ENCODE results near the gene BEST3.

BEST3 gene

DNA sequence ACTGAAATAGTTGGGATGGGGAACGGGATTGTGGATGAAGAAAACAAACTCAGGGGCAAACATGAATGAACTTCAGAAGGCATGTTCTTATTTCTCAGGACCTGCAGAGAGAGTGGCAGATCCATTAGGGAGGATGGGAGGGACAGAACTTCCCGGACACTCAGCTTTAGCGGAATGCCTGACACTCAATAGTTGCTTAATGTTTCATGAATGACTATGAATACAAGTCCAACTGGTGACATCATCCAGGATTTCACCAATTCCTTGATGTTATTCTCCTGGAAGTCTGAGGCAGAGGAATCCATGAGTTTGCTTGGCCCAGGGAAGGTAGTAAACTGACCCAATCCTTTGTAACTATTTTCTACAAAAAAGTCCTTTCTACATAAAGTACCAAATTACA, 50.6 kb downstream of the BEST3 start:
- no peaks in the 10 kb centered on the region for H3K36me3 Mint-ChIP-seq
- H3K4me3 Mint-ChIP-seq: no peak overlapping the region
- no peaks in the 10 kb centered on the region for H3K9me3 Mint-ChIP-seq
- DNase-seq (no peak), ATAC-seq (replicated peaks) (no peak)
- no peaks in the 10 kb centered on the region for H3K4me1 Mint-ChIP-seq
- H3K27ac Mint-ChIP-seq: no peak overlapping the region
- H3K27me3 Mint-ChIP-seq: peaks cover 0 to 5% of the 10 kb centered on the region in 2 donors

DNA sequence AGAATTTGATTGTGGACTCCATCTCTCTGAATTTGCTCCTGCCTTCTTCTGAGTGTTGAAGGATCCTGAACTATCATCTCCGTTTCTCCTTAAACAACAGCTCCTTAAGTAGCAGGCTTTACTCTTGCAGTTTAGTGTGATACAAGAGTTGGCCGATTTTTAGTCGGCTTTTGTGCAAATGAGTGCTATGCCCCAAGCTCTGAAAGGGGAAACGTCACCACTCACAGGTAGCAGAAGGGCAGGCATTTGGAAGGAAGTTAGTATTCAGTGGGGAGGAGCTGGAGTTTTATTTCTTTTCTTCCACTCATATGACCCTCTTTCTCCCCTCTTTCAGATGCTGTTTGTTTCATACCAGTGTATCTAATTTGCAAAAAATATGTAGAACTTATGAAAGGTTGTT, 51.9 kb downstream of the BEST3 start:
- Mint-ChIP-seq H3K36me3 (no peaks in the 10 kb centered on the region), H3K27ac (no peak overlapping the region), H3K4me1 (no peaks in the 10 kb centered on the region), H3K9me3 (no peaks in the 10 kb centered on the region), H3K4me3 (no peak overlapping the region), H3K27me3 (peaks cover 0 to 5% of the 10 kb centered on the region in 2 donors)
- no peak for DNase-seq
- ATAC-seq (replicated peaks): no peak

DNA sequence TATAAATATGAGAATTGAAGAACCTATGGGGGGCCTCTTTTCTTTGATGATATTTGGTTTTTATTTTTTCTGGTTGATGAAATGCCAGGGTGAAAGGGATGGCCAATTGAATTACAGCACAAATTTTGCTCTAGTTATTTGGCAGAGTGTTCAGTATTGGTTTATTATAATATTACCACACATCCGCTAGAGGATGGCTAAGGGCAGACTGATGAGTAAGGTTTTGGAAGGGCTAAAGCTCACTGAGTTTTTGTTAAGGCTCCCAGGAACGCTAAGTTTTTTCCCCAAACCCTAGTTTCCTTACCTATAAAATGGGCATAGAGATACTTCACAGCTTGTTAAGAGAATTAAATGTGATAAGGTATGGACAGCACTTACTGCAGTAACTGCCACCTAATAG, 54.1 kb downstream of the BEST3 start:
- Mint-ChIP-seq H3K36me3 (no peaks in the 10 kb centered on the region), H3K27ac (no peak overlapping the region), H3K4me1 (no peaks in the 10 kb centered on the region), H3K4me3 (no peak overlapping the region), H3K27me3 (peaks cover 0 to 5% of the 10 kb centered on the region in 2 donors), H3K9me3 (no peaks in the 10 kb centered on the region)
- DNase-seq (no peak), ATAC-seq (replicated peaks) (no peak)

DNA sequence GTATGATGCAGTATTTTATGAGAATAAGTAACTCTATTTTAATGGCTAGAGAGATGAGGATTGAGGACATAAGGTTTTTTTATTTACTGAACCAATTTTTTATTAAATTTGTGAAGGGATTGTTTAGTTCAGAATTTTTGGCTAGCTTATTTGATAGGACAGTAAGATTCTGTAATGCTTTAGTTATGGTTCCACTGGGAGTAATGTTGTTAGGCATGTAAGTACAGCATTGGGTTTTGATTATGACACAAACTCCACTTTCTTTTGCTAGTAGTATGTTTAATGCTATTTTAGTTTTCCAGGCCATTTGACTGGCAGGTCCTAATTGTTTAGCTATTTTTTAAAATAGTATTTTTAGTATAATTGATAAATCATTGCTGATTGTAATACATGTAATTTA, 54.6 kb downstream of the BEST3 start:
- no peak for ATAC-seq (replicated peaks)
- H3K27ac Mint-ChIP-seq: no peak overlapping the region
- peaks cover 0 to 5% of the 10 kb centered on the region in 2 donors for H3K27me3 Mint-ChIP-seq
- no peak for DNase-seq
- H3K4me3 Mint-ChIP-seq: no peak overlapping the region
- no peaks in the 10 kb centered on the region for H3K9me3 Mint-ChIP-seq
- H3K4me1 Mint-ChIP-seq: no peaks in the 10 kb centered on the region
- no peaks in the 10 kb centered on the region for H3K36me3 Mint-ChIP-seq

DNA sequence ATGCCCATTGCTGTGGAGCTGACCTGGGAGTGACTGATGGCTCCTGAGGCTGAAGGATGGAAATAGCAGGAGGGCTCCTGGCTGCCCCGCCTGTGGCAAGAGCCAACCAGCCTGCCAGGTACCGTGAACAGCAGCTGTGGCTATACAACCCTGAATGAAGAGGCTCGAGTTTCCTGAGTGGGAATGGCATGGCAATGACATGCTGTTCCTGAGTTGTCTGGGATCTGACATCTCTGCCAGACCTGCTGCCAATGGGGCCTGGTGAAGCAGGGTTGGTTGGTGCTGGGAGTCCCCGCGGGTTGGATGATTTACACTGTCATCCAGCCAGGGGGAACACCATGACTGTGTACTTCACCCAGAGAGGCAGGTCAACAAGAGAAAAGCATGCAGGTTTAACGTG, 56.6 kb downstream of the BEST3 start:
- peak in 1 of 2 donors; percentile 29 for ATAC-seq (replicated peaks)
- Mint-ChIP-seq H3K27ac (no peak overlapping the region), H3K9me3 (no peaks in the 10 kb centered on the region), H3K27me3 (no peaks in the 10 kb centered on the region), H3K36me3 (no peaks in the 10 kb centered on the region), H3K4me3 (no peak overlapping the region), H3K4me1 (no peaks in the 10 kb centered on the region)
- DNase-seq: no peak

DNA sequence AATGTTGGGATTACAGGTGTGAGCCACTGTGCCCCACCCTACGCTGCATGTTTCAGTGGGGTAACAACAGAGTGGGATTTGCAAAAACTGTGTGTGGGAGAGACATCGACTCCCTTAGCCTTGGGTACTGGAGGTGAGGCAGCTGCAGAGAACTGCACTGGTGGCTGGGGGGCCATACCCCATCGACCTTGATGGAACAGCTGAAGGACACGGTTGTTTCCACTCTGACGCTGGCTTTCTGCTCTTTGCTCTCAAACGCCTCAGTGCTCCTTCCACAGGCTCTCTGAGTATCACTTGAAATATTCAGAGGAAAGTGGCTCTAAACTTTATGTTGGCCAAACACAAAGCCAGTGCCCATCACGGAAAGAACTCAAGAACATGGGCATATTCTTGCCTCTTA, 57.6 kb downstream of the BEST3 start:
- Mint-ChIP-seq H3K36me3 (no peaks in the 10 kb centered on the region), H3K4me3 (no peak overlapping the region), H3K27me3 (no peaks in the 10 kb centered on the region), H3K27ac (no peak overlapping the region), H3K4me1 (no peaks in the 10 kb centered on the region), H3K9me3 (no peaks in the 10 kb centered on the region)
- DNase-seq: no peak
- no peak for ATAC-seq (replicated peaks)

DNA sequence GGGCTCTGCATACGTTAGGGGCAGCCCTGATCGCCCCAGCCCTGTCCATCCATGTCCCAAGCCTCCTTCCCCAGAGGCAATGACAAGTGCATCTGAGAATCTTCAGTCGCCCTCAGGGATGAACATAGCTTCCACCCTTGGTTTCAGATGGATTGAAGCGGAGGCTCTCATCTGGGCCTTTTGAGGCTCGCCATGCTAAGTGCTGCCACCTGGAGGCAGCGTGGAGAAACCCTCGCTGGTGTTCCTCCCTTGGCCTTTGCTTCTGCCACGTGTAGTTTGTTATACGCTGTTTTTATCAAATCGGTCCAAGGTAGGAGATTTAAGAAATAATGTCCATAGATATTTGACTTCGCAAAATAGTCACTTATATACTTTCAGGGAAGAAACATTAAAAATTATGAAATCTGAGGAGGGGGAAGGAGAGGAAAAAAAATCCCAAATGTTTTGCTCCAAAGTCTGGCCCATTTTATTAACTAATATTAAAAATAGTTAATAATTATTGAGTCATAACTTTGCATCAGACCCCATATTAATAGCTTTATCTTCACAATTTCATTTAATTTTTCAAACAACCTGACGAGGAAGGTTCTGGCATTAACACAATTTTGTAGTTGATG, 59.6 kb downstream of the BEST3 start:
- Mint-ChIP-seq H3K27ac (no peak overlapping the region), H3K4me3 (no peak overlapping the region), H3K36me3 (no peaks in the 10 kb centered on the region), H3K9me3 (no peaks in the 10 kb centered on the region), H3K4me1 (no peaks in the 10 kb centered on the region), H3K27me3 (no peaks in the 10 kb centered on the region)
- peak; percentile 82 to 87 for ATAC-seq (replicated peaks)
- DNase-seq: peak; percentile 33

DNA sequence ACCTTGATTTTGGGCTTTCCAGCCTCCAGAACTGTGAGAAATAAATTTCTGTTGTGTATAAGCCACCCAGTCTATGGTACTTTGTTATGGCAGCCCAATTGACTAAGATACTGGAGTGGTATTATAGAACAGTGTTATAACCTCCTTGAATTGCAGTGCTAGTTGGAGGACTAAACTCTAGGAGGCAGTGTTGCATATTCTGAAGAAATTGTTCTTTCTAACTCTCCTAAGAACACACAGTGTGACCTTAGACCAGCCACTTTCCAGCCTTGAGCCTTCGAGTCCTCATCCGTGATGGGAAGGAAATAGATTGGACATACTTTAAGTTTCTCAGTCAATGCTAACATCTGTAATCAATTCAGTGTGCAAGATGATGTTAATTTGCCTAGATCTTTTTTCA, 66.0 kb downstream of the BEST3 start:
- Mint-ChIP-seq H3K9me3 (peaks cover 0 to 3% of the 10 kb centered on the region in 2 donors), H3K27ac (no peak overlapping the region)

DNA sequence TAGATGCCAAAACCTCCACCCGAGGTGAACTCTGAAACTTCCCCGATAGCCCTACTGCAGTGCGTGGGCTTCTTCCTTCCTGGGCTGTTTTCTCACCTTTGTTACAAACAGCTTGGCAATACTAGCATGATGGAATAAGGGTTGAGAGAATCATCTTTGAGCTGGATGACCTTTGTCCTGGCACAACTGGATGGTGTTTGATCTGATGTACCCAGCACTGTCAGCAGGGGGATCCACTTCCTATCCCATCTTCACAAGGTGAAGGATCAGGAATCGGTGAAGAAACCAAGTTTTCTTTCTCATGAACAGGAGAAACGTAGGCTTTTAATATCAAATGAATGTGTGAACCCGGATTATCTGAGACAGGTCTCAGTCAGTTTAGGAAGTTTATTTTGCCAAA, 68.9 kb downstream of the BEST3 start:
- no peak overlapping the region for H3K27ac Mint-ChIP-seq
- no peak for ATAC-seq (replicated peaks)

More for the DNA sequence above, 66.0 kb downstream of the BEST3 start:
- Mint-ChIP-seq H3K27me3 (no peaks in the 10 kb centered on the region), H3K4me1 (peaks cover 0 to 3% of the 10 kb centered on the region in 2 donors), H3K36me3 (no peaks in the 10 kb centered on the region), H3K4me3 (no peak overlapping the region)
- no peak for DNase-seq
- no peak for ATAC-seq (replicated peaks)

DNA sequence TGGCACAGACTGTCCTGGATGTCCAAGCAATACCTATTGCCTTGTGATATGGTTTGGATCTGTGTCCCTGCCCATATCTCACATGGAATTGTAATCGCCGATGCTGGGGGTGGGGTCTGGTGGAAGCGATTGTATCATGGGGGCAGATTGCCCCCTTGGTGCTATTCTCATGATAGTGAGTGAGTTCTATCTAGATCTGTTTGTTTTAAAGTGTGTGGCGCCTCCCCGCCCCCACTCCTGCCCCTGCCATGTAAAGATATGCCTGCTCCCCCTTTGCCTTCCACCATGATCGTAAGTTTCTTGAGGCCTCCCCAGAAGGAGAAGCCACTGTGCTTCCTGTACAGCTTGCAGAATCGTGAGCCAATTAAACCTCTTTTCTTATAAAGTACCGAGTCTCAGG, 71.6 kb downstream of the BEST3 start:
- Mint-ChIP-seq H3K36me3 (no peaks in the 10 kb centered on the region), H3K27ac (no peak overlapping the region), H3K4me1 (peaks cover 0 to 3% of the 10 kb centered on the region in 2 donors), H3K9me3 (peaks cover 0 to 3% of the 10 kb centered on the region in 2 donors), H3K27me3 (no peaks in the 10 kb centered on the region), H3K4me3 (no peak overlapping the region)
- no peak for ATAC-seq (replicated peaks)
- DNase-seq: no peak

More for the DNA sequence above, 68.9 kb downstream of the BEST3 start:
- peaks cover 0 to 3% of the 10 kb centered on the region in 2 donors for H3K4me1 Mint-ChIP-seq
- DNase-seq: no peak
- H3K4me3 Mint-ChIP-seq: no peak overlapping the region
- H3K27me3 Mint-ChIP-seq: no peaks in the 10 kb centered on the region
- H3K36me3 Mint-ChIP-seq: no peaks in the 10 kb centered on the region
- H3K9me3 Mint-ChIP-seq: peaks cover 0 to 3% of the 10 kb centered on the region in 2 donors

DNA sequence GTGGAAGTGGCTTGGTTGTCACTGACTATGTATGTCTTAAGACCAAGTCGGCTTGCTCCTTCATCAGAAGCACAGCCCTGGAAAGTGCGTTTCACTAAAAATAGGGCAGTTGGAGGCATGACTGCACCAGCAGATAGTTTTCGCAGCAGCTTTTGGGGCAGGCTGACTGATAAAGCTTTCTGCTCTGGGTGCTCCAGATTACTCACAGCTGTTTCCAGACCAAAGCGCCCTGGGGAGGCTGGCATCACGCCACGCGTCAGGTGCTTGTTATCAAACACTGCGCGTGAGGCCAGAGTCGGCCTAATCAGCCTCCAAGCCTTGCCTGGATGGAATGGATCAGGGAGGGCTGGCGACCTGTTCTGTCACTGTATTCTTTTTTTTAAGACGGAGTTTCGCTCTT, 75.1 kb downstream of the BEST3 start:
- Mint-ChIP-seq H3K9me3 (no peaks in the 10 kb centered on the region), H3K27me3 (peaks cover 0 to 9% of the 10 kb centered on the region in 2 donors), H3K4me3 (no peak overlapping the region), H3K36me3 (no peaks in the 10 kb centered on the region), H3K4me1 (no peaks in the 10 kb centered on the region), H3K27ac (no peak overlapping the region)
- DNase-seq (no peak), ATAC-seq (replicated peaks) (no peak)

DNA sequence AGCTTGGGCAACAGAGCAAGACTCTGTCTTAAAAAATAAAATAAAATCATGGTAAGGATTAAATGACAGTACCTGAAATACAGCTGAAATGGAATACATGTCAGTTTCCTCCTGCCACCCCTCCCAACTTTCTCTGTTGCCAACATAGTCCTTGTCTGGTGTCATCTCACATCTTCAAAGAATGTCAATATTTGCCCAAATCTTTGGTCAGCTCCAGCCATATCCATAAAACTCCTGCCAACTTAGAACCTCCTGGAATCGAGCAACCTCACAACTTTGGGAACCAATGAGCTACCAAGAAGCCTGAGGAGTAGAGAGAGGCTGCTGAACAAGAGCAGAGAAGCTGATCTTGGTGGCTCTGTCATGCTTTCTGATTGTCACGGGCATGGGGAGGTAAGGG, 77.6 kb downstream of the BEST3 start:
- Mint-ChIP-seq H3K36me3 (no peaks in the 10 kb centered on the region), H3K4me1 (no peaks in the 10 kb centered on the region), H3K9me3 (no peaks in the 10 kb centered on the region), H3K4me3 (no peak overlapping the region), H3K27ac (no peak overlapping the region), H3K27me3 (peaks cover 4 to 9% of the 10 kb centered on the region in 2 donors)
- DNase-seq (no peak), ATAC-seq (replicated peaks) (no peak)

DNA sequence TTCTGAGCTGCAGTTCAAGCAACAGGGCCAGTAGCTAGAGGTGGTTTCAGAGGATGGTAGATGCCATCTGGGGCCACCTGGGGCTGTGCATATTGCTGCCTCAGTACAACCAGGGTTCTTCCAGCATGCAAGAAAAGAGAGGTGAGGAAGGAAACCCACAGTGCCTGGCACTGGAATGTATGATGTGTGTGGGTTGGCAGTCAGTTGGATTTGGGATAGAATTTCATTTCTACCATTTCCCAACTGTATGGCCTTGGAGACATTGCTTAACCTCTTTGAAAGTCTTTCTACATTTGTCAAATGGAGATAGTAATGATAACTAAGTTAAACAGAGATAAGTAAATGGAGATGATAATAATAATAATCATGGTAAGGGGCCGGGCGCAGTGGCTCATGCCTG, 78.2 kb downstream of the BEST3 start:
- ATAC-seq (replicated peaks) (no peak), DNase-seq (no peak)
- Mint-ChIP-seq H3K4me3 (no peak overlapping the region), H3K27ac (no peak overlapping the region), H3K4me1 (peaks cover 2 to 4% of the 10 kb centered on the region in 2 donors), H3K9me3 (no peaks in the 10 kb centered on the region), H3K27me3 (peaks cover 4 to 9% of the 10 kb centered on the region in 2 donors), H3K36me3 (no peaks in the 10 kb centered on the region)

DNA sequence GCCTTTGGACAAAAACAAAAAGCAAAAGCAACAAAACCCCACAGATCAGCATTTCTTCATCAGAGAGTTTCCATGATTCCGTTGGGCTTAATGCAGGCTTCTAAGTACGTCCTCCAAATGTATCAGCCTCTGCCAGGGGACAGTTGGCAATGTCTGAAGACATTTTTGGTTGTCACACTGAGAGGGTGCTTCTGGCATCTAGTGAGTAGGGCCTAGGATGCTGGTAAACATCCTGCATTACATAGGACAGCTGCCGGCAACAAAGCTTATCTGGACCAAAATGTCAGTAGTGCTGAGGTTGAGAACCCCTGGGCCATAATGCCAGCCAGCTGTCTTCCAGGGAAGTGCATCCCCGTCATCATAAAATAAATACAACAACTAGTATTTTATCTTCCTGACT, 79.0 kb downstream of the BEST3 start:
- no peak for DNase-seq
- Mint-ChIP-seq H3K4me3 (no peak overlapping the region), H3K9me3 (peaks cover 0 to 3% of the 10 kb centered on the region in 2 donors), H3K27ac (no peak overlapping the region), H3K27me3 (peaks cover 4 to 9% of the 10 kb centered on the region in 2 donors), H3K4me1 (peaks cover 9 to 12% of the 10 kb centered on the region in 2 donors), H3K36me3 (no peaks in the 10 kb centered on the region)
- no peak for ATAC-seq (replicated peaks)

DNA sequence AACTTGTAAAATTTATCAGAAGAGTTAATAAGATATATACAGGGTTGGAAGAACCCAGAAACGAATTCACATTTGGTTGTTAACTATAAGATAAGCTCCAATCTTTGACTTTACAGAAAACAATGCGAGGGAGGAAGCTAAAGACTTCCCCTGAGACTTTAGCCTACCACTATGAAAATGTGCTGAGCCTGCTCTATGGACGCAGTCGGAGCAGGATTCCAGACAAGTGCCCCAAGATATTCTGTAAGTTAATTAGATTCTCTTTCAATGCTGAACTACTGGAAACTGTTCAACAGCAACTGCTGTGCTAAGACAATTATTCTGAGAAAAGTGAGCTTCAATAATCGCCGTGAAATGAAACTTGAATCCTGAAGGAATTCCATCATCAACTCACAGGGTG, 80.1 kb downstream of the BEST3 start:
- Mint-ChIP-seq H3K4me3 (no peak overlapping the region), H3K27me3 (peaks cover 4 to 9% of the 10 kb centered on the region in 2 donors), H3K27ac (no peak overlapping the region), H3K9me3 (peaks cover 0 to 3% of the 10 kb centered on the region in 2 donors), H3K4me1 (peaks cover 9 to 12% of the 10 kb centered on the region in 2 donors), H3K36me3 (no peaks in the 10 kb centered on the region)
- no peak for ATAC-seq (replicated peaks)
- no peak for DNase-seq

DNA sequence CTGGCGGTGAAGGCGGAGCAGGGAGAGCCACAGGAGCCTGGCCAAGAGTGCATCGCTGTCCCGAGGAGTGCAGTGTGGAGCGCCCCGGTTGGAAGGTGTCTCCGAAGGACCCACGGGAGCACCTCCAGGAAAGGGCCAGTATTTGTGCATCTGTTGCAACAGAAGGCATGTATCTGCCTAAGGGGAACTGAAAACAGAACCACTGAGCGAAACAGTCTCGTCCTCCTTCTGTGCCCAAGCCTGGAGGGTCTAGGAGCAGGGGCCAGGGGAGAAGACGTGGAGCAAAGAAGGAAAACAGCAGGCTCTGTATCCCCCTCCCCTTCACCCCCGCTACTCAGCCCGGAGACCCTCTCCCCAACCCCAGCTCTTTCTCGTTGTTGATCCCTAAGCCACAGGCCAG, 83.1 kb downstream of the BEST3 start:
- Mint-ChIP-seq H3K27me3 (peaks cover 0 to 4% of the 10 kb centered on the region in 2 donors), H3K36me3 (no peaks in the 10 kb centered on the region), H3K9me3 (peaks cover 0 to 3% of the 10 kb centered on the region in 2 donors), H3K4me1 (peaks cover 9 to 12% of the 10 kb centered on the region in 2 donors), H3K4me3 (no peak overlapping the region), H3K27ac (no peak overlapping the region)
- ATAC-seq (replicated peaks) (peak in 1 of 2 donors; percentile 50), DNase-seq (no peak)
